ENCODE results near the gene PAAF1.

The PAAF1 gene

GRCh38 chr11:73946798-73947458 lies 70.1 kb downstream of the PAAF1 start:
- no peak for DNase-seq

- no peak for DNase-seq
These were observed 72.4 kb downstream of the PAAF1 start for GRCh38 chr11:73949246-73949645.

- DNase-seq, result no peak
These were observed 73.1 kb downstream of the PAAF1 start for GRCh38 chr11:73949912-73950311.

GRCh38 chr11:73950869-73951710 lies 74.3 kb downstream of the PAAF1 start, which contains the start of gene DNAJB13:
Gene DNAJB13 (plus strand): TSS chr11:73951026. CDS start chr11:73951070, 44 bp downstream.
- peak; percentile 12 for DNase-seq

GRCh38 chr11:73951797-73952196 lies 75.0 kb downstream of the PAAF1 start:
- DNase-seq, result peak; percentile 37

GRCh38 chr11:73956876-73957653 lies 80.3 kb downstream of the PAAF1 start:
- DNase-seq, result no peak

GRCh38 chr11:73957654-73958361 lies 81.0 kb downstream of the PAAF1 start:
- DNase-seq, result no peak

- DNase-seq, result no peak
These were observed 81.8 kb downstream of the PAAF1 start for GRCh38 chr11:73958521-73959141.

- DNase-seq, result no peak
These were observed 84.5 kb downstream of the PAAF1 start for GRCh38 chr11:73961321-73961720.

GRCh38 chr11:73962101-73962705 lies 85.4 kb downstream of the PAAF1 start:
- no peak for DNase-seq

GRCh38 chr11:73963861-73964260 lies 87.1 kb downstream of the PAAF1 start:
- DNase-seq, result no peak

- DNase-seq, result no peak
These were observed 88.4 kb downstream of the PAAF1 start for GRCh38 chr11:73965076-73965763.

- DNase-seq, result no peak
These were observed 88.9 kb downstream of the PAAF1 start for GRCh38 chr11:73965764-73966121.

GRCh38 chr11:73968356-73968966 lies 91.7 kb downstream of the PAAF1 start:
- DNase-seq, result no peak

GRCh38 chr11:73969091-73969490 lies 92.3 kb downstream of the PAAF1 start:
- no peak for DNase-seq

- peak; percentile 18 for DNase-seq
These were observed 93.4 kb downstream of the PAAF1 start for GRCh38 chr11:73969991-73970800.

GRCh38 chr11:73971175-73971719 lies 94.4 kb downstream of the PAAF1 start:
- DNase-seq, result no peak

GRCh38 chr11:73972187-73972586 lies 95.4 kb downstream of the PAAF1 start:
- no peak for DNase-seq

- no peak for DNase-seq
These were observed 96.0 kb downstream of the PAAF1 start for GRCh38 chr11:73972620-73973449.

Measured in NCI-H1092 treated with DMSO at 0.1 percent for 48 hours (cell line).